Epithelial cell of esophagus (primary cell): ENCODE measurements around the gene CISD1.
A peak's percentile ranks its signal among the peaks of the same experiment; 100 is the strongest.

ENCODE experiments used
- DNase-seq: peaks from one replicate; pipeline ENCODE4 v3.0.0; 2010; ENCODE audit warnings: low read depth
- H3K4me3 ChIP-seq: 2 replicates; pipeline ENCODE4 v1.5.1; 2011; ENCODE audit warnings: mild to moderate bottlenecking, low read length, control low read depth
- CTCF ChIP-seq: IDR thresholded peaks from 2 replicates; pipeline ENCODE4 v1.5.1; 2011; ENCODE audit warnings: low read depth, mild to moderate bottlenecking, low read length, control low read depth, inconsistent platforms; ENCODE audit not compliant: insufficient read depth; ENCODE audit errors: missing control alignments

CISD1 gene

GRCh38 chr10:58278274-58278961 lies 9.5 kb downstream of the CISD1 start:
- no peak for TF ChIP-seq CTCF
- H3K4me3 ChIP-seq = no peak overlapping the region
- no peak for DNase-seq

- H3K4me3 ChIP-seq = no peak overlapping the region
- no peak for TF ChIP-seq CTCF
These were observed 10.0 kb downstream of the CISD1 start for GRCh38 chr10:58278962-58279307.

GRCh38 chr10:58280477-58280876 lies 11.5 kb downstream of the CISD1 start:
- no peak overlapping the region for H3K4me3 ChIP-seq
- no peak for DNase-seq
- TF ChIP-seq CTCF = no peak

More at GRCh38 chr10:58278962-58279307, 10.0 kb downstream of the CISD1 start:
- DNase-seq = no peak

GRCh38 chr10:58281092-58281752 lies 12.3 kb downstream of the CISD1 start:
- H3K4me3 ChIP-seq = no peak overlapping the region
- DNase-seq = peak; percentile 9
- TF ChIP-seq CTCF = no peak

GRCh38 chr10:58282615-58283014 lies 13.7 kb downstream of the CISD1 start:
- no peak overlapping the region for H3K4me3 ChIP-seq
- TF ChIP-seq CTCF = no peak
- no peak for DNase-seq

GRCh38 chr10:58291538-58292174 lies 22.7 kb downstream of the CISD1 start:
- DNase-seq = peak; percentile 69
- TF ChIP-seq CTCF = peak; percentile 86
- H3K4me3 ChIP-seq = no peak overlapping the region

GRCh38 chr10:58293989-58294388 lies 25.0 kb downstream of the CISD1 start:
- no peak for TF ChIP-seq CTCF
- no peak for DNase-seq
- H3K4me3 ChIP-seq = no peak overlapping the region
